Ovary (tissue), 9 donors: ENCODE results near the gene TDP1. TPM values are rescaled to one million over a fixed set of nuclear protein-coding genes. Genes with fewer than 3 reads are reported as not detected.

ENCODE experiments used
- DNase-seq, 5 donors: peaks; one replicate each; pipeline ENCODE4 v3.0.0-alpha.2; 2019 to 2020
- H3K27ac ChIP-seq, 2 donors: fragments of 200-600 bp; one replicate each; pipeline versions ENCODE4 v1.5.1 to v1.8.0; 2019 to 2022
- H3K27me3 ChIP-seq: fragments of 200-600 bp; one replicate; pipeline ENCODE4 v1.8.0; 2022
- H3K36me3 ChIP-seq: fragments of 200-600 bp; sonication (generic); one replicate; pipeline ENCODE4 v1.5.1; 2019
- H3K4me1 ChIP-seq: one replicate; pipeline ENCODE4 v1.8.1; 2013; ENCODE audit warnings: mild to moderate bottlenecking, moderate library complexity; ENCODE audit not compliant: insufficient read depth
- H3K4me3 ChIP-seq: fragments of 200-600 bp; sonication (generic); one replicate; pipeline ENCODE4 v1.5.1; 2017
- H3K9me3 ChIP-seq, 2 donors: fragments of 200-600 bp in 1 of 2; sonication (generic) in 1 of 2; one replicate each; pipeline versions ENCODE4 v1.5.1 to v1.8.1; 2013 to 2019; ENCODE audit warnings: mild to moderate bottlenecking in 1 of 2, moderate library complexity in 1 of 2
- EP300 ChIP-seq: sonication (generic); formaldehyde crosslinking; IDR thresholded peaks from one replicate; pipeline ENCODE4 v1.6.1; 2017; ENCODE audit warnings: antibody characterized with exemption
- POLR2A ChIP-seq: fragments of 450-650 bp; IDR thresholded peaks from one replicate; pipeline ENCODE4 v1.6.1; 2017; ENCODE audit warnings: antibody characterized with exemption, mild to moderate bottlenecking, moderate library complexity
- WGBS, 3 donors: extraction: QIAGEN DNeasy Blood & Tissue Kit in 1 of 3; methylation state at CpG; one replicate each; pipeline versions ENCODE4 v1.1.5 to v1.1.7; 2013 to 2017; 5-methylcytosine and 5-hydroxymethylcytosine counted together
- intact Hi-C, 4 donors: fragments of 100-400 bp; cut with DNase I; formaldehyde crosslinking; loops; one replicate each; pipeline versions ENCODE4 v1.11.0 to v1.15.1; 2022 to 2023
- polyA plus RNA-seq, 2 donors: library from polyadenylated mRNA; stranded (reverse); fragments of 200-250 nt in 1 of 2; fragments of 350-450 nt in 1 of 2; fragmentation: Illumina TruSeq in 1 of 2; extraction: RNeasy Lipid Tissue Mini Kit (QIAGEN cat#74804) in 1 of 2; gene quantifications; one replicate each; pipeline ENCODE4 v1.2.3, GENCODE V29; 2013 to 2014
- total RNA-seq, 7 donors: library from RNA; depleted of rRNA in 2 of 7; stranded (reverse); fragments of >200 nt in 2 of 7; fragmentation: NEBNext Ultra II Directional in 3 of 7; extraction: Animal tissue kit (Norgen Biotek cat#: 25700) in 3 of 7; gene quantifications; one replicate each; pipeline versions ENCODE4 v1.1.0 to v1.2.4, GENCODE V29; 2016 to 2023
- TF ChIP-seq, protein P1 (sequence below), 3 donors: fragments of 450-650 bp in 2 of 3; fragments of 200-600 bp in 1 of 3; IDR thresholded peaks; one replicate each; pipeline versions ENCODE4 v1.5.1 to v1.8.0; 2016 to 2022; ENCODE audit warnings: antibody characterized with exemption in 3 of 3, mild to moderate bottlenecking in 1 of 3
- donor health status: DM: no; HTN: no; CAD: no; lungs with moderate emphysema.
- donor health status: DM: no; HTN: no; CAD: no.
- donor health status: Bipolar disorder and iron deficiency.
- donor health status: DM: yes; HTN: yes; CAD: no.
- donor health status: DM: no; HTN: no; CAD: no.
- donor health status: DM: yes; HTN: yes; CAD: no.

The TDP1 gene
- total and polyA plus RNA-seq, 9 donors = 5.4 to 14.5 (median 9.9) TPM

DNA sequence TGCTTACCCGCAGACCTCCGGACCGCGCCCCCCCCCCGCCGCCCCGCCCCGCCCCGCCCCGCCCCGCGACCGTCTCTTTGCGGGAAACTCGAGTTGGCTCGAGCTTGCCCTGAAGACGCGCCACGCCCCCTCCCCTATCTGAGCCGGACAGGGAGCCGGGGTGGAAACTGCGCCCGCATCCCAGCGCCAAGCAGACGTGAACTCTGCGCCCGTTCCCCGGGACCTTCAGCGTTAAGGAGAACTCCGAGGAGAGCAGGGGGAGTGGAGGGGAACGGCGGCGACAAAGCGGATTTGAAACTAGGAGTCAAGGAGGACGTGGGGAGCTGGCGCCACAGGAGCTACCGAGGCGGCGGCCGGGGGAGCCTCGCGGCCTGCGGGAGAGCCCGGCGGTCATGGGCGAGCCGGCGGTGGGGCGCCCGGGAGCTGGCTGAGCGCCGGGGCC lies 106.0 kb downstream of the TDP1 start, which contains the start of gene KCNK13:
TSS of gene KCNK13 (plus strand) at position 310 of the 442 bp plus-strand sequence. CDS start 212 bp downstream, outside the sequence.
- no peak within 1 kb of the TSS for H3K27ac ChIP-seq
- no peak for DNase-seq
- H3K4me3 ChIP-seq = peak within 1 kb of the TSS; percentile 22
- intact Hi-C loops = no loop called here
- no peaks in the 10 kb centered on the region for H3K36me3 ChIP-seq
- H3K4me1 ChIP-seq = peaks cover 14% of the 10 kb centered on the region
- H3K27me3 ChIP-seq = no peaks in the 10 kb centered on the region
- TF ChIP-seq POLR2A = no peak
- TF ChIP-seq, protein P1, sequence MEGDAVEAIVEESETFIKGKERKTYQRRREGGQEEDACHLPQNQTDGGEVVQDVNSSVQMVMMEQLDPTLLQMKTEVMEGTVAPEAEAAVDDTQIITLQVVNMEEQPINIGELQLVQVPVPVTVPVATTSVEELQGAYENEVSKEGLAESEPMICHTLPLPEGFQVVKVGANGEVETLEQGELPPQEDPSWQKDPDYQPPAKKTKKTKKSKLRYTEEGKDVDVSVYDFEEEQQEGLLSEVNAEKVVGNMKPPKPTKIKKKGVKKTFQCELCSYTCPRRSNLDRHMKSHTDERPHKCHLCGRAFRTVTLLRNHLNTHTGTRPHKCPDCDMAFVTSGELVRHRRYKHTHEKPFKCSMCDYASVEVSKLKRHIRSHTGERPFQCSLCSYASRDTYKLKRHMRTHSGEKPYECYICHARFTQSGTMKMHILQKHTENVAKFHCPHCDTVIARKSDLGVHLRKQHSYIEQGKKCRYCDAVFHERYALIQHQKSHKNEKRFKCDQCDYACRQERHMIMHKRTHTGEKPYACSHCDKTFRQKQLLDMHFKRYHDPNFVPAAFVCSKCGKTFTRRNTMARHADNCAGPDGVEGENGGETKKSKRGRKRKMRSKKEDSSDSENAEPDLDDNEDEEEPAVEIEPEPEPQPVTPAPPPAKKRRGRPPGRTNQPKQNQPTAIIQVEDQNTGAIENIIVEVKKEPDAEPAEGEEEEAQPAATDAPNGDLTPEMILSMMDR (IDR thresholded peaks at IDR 0.05) = no peak
- no peak for TF ChIP-seq EP300
- WGBS, 3 donors = 0 to 1% (median 0%) methylated on average over 36 to 52 of the region's 52 CpGs
- H3K9me3 ChIP-seq = no peaks in the 10 kb centered on the region

DNA sequence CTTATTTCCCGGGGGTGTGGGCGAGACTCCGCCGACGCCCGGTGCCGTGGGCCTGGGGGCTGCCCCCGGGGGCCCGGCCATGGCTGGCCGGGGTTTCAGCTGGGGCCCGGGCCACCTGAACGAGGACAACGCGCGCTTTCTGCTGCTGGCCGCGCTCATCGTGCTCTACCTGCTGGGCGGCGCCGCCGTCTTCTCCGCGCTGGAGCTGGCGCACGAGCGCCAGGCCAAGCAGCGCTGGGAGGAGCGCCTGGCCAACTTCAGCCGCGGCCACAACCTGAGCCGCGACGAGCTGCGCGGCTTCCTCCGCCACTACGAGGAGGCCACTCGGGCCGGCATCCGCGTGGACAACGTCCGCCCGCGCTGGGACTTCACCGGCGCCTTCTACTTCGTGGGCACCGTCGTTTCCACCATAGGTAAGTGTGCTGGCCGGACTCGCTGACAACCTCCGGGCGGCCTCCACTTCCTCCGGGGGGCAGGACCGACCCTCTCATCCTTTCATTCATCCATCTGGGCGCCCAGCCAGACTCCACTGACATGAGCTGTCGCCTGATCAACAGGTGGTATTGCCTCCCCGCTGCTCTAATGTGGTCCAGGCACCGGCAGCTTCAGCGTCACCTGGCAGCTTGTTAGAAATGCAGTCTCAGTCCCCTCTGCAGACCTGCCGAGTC lies 106.5 kb downstream of the TDP1 start:
- H3K4me1 ChIP-seq = peaks cover 14% of the 10 kb centered on the region
- no peak for TF ChIP-seq POLR2A
- TF ChIP-seq, protein P1 (IDR thresholded peaks at IDR 0.05) = no peak
- TF ChIP-seq EP300 = no peak
- no peaks in the 10 kb centered on the region for H3K9me3 ChIP-seq
- H3K36me3 ChIP-seq = no peaks in the 10 kb centered on the region
- 1 to 3% (median 1%) methylated on average over 45 to 63 of the region's 63 CpGs for WGBS, 3 donors
- intact Hi-C loops = no loop called here
- H3K27me3 ChIP-seq = no peaks in the 10 kb centered on the region
- DNase-seq = no peak
- no peak overlapping the region for H3K4me3 ChIP-seq
- no peak overlapping the region for H3K27ac ChIP-seq

DNA sequence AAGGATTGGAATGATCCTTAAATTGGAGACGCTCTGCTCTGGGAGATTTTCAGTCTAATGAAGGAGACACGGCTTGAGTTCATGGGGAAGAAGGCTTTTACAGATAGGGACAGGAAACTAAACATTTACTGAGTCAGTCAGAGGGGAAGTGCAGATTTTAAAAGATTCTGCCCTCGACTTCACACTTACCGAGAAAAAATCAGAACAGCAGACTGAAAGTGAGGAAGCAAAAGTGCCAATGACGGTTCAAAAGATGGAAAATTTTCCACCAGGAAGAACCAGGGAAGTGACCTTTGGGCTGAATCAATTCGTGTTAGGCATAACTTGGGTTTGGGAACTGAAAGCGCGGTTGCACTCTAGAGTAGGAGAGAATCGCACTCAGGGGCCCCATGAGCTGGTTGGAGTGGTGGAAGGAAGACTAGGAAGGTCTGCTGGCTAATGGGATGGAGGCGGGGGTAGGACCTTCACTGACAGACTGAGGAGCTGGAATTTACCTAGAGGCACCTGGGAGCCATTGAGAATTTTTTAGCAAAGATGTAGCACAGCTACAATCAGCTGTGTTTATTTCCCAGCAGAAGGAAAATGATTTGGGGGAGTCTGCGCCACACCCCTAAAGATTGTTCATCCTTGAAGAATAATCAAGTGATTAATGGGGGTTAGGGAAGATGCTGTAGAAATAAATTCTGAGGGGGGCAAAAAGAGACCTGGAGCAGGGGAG lies 107.3 kb downstream of the TDP1 start:
- 44% methylated on average over 11 of the region's 11 CpGs for WGBS, 3 donors
- intact Hi-C loops = no loop called here
- Histone ChIP-seq H3K4me1 (peaks cover 14% of the 10 kb centered on the region), H3K27ac (no peak overlapping the region), H3K4me3 (no peak overlapping the region), H3K36me3 (no peaks in the 10 kb centered on the region), H3K9me3 (no peaks in the 10 kb centered on the region), H3K27me3 (no peaks in the 10 kb centered on the region)
- DNase-seq = no peak
- TF ChIP-seq EP300 (no peak), POLR2A (no peak)
- TF ChIP-seq, protein P1 (IDR thresholded peaks at IDR 0.05) = no peak

DNA sequence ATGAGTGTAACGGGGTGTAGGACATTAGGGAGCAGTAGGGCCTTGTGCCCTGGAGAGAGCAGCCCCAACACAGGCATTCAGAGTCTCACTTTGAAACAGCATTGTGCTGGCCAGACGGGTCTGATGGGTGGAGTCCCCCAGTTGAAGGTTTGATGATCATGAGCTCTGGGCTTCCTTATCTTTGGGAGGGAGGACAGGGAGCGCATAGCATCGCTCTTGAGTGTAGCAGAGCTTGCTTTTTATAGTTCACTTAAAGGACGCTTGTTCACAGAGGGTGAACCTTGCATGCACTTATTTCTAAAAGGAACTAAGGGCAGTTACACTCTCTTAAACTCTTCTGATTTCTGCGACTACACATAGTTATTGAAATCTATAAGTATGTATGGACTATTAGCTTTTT lies 116.6 kb downstream of the TDP1 start:
- no peak for TF ChIP-seq EP300
- TF ChIP-seq POLR2A = no peak
- TF ChIP-seq, protein P1 (IDR thresholded peaks at IDR 0.05) = no peak
- intact Hi-C loops = no loop called here
- Histone ChIP-seq H3K36me3 (no peaks in the 10 kb centered on the region), H3K27me3 (no peaks in the 10 kb centered on the region), H3K27ac (no peak overlapping the region), H3K4me1 (no peaks in the 10 kb centered on the region), H3K9me3 (no peaks in the 10 kb centered on the region), H3K4me3 (no peak overlapping the region)
- 56 to 65% (median 63%) methylated on average over 6 of the region's 6 CpGs for WGBS, 3 donors
- no peak for DNase-seq
